ENCODE results near the gene FKBP4.

DNA sequence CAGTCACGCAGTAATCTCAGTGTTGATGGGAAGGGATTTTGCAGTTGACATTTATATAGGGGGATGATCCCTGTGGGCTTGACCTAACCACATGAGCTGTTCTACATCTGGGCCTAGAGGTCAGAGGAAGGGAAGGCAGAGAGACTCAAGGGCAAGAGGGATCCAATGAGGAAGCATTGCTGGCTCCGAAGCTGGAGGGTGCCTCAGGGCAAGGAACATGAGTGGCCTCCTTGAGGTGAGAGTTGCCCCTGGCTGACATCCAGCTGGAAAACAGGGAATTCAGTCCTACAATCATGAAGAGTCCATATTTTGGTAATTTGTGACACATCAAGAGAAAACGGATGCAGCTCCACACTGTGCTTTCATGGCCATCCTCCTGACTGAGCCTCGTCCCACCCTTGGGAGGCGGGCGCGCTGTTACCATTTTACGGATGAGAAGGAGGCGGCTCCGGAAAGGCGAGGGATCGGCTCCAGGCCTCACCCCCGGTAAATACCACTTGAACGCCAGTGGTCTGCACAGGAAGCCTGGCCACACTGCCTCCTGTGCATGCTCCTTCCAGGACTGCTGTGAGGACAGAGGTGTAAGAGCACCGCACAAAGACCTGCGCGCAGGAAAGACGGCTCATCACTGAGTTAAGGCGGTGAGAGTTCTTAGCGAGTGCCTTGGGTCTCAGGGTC lies 18.5 kb upstream of the FKBP4 start:
- TF ChIP-seq, protein P1, sequence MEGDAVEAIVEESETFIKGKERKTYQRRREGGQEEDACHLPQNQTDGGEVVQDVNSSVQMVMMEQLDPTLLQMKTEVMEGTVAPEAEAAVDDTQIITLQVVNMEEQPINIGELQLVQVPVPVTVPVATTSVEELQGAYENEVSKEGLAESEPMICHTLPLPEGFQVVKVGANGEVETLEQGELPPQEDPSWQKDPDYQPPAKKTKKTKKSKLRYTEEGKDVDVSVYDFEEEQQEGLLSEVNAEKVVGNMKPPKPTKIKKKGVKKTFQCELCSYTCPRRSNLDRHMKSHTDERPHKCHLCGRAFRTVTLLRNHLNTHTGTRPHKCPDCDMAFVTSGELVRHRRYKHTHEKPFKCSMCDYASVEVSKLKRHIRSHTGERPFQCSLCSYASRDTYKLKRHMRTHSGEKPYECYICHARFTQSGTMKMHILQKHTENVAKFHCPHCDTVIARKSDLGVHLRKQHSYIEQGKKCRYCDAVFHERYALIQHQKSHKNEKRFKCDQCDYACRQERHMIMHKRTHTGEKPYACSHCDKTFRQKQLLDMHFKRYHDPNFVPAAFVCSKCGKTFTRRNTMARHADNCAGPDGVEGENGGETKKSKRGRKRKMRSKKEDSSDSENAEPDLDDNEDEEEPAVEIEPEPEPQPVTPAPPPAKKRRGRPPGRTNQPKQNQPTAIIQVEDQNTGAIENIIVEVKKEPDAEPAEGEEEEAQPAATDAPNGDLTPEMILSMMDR (IDR thresholded peaks at IDR 0.05) = no peak
- no peak for TF ChIP-seq ZFX (IDR thresholded peaks at IDR 0.05; ENCODE audit: borderline replicate concordance)

Measured in 22Rv1 (cell line).